Suprapubic skin (tissue), 4 donors: Measurements from ENCODE around the gene DNAH1. TPM values are rescaled to one million over a fixed set of nuclear protein-coding genes. Genes with fewer than 3 reads are reported as not detected.

ENCODE experiments used
- DNase-seq, 2 donors: peaks; one replicate each; pipeline ENCODE4 v3.0.0-alpha.2; 2019; ENCODE audit warnings: low spot score in 2 of 2
- H3K27ac ChIP-seq: fragments of 200-600 bp; sonication (generic); one replicate; pipeline ENCODE4 v1.5.1; 2019
- H3K27me3 ChIP-seq: fragments of 200-600 bp; sonication (generic); one replicate; pipeline ENCODE4 v1.5.1; 2019
- H3K36me3 ChIP-seq: fragments of 200-600 bp; sonication (generic); one replicate; pipeline ENCODE4 v1.5.1; 2019
- H3K4me1 ChIP-seq: fragments of 200-600 bp; sonication (generic); one replicate; pipeline ENCODE4 v1.5.1; 2019
- H3K4me3 ChIP-seq: fragments of 200-600 bp; sonication (generic); one replicate; pipeline ENCODE4 v1.5.1; 2019; ENCODE audit warnings: mild to moderate bottlenecking
- H3K9me3 ChIP-seq: fragments of 200-600 bp; sonication (generic); one replicate; pipeline ENCODE4 v1.5.1; 2019
- EP300 ChIP-seq: sonication (generic); formaldehyde crosslinking; IDR thresholded peaks from one replicate; pipeline ENCODE4 v1.6.1; 2017; ENCODE audit warnings: antibody characterized with exemption
- POLR2A ChIP-seq, 2 donors: fragments of 450-650 bp; IDR thresholded peaks; one replicate each; pipeline ENCODE4 v1.6.1; 2017; ENCODE audit warnings: antibody characterized with exemption in 2 of 2, mild to moderate bottlenecking in 2 of 2, moderate library complexity in 2 of 2
- POLR2AphosphoS5 ChIP-seq, 3 donors: sonication (generic); formaldehyde crosslinking; IDR thresholded peaks; one replicate each; pipeline ENCODE4 v1.6.1; 2017; ENCODE audit warnings: antibody characterized with exemption in 3 of 3
- WGBS: methylation state at CpG from one replicate; pipeline ENCODE4 v1.1.5; 2018; 5-methylcytosine and 5-hydroxymethylcytosine counted together
- total RNA-seq, 4 donors: library from RNA; depleted of rRNA; stranded (reverse); fragments of >200 nt; gene quantifications; one replicate each; pipeline ENCODE4 v1.1.0, GENCODE V29; 2016
- TF ChIP-seq, protein P1 (sequence below), 2 donors: fragments of 200-600 bp in 1 of 2; fragments of 450-650 bp in 1 of 2; sonication (generic) in 1 of 2; IDR thresholded peaks; one replicate each; pipeline ENCODE4 v1.5.1; 2016 to 2019; ENCODE audit warnings: antibody characterized with exemption in 2 of 2, mild to moderate bottlenecking in 1 of 2, moderate library complexity in 1 of 2

The DNAH1 gene
- total RNA-seq, 4 donors from 2014 or later = 3.4 to 10.1 (median 7.7) TPM

DNA sequence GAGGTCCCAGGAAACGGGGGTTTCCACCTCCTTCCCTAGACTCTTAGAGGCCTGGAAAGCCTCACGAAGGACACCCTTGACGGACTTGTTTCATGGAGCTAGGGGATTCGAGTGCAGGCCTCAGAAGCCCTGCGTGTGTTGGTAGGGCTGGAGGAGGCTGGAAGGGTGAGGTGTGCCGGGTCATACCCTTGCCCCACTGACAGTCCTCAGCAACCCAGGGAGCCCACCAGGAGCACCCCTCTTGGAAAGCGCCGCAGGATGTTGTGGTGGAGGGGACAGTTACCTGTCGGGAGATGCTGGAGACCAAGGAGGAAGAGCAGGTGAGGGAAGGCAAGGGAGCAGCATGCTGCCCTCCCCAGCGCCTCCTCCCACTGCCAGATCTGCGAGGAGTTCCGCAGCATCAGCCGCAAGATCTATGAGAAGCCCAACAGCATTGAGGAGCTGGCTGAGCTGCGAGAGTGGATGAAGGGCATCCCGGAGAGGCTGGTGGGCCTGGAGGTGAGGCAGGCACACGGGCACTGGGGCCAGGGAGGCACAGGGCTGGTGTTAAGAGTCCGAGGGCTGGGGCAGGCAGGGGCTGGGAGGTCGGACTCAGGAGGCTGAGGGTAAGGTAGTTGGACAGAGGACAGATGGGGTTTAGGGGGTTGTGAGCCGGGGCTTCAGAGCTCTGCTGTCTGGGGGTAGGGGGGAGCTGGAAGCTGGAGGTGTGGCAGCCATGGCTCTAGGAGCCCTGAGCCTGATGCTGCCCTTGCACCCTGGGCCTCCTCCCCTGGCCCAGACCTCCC is 33.7 kb downstream of the DNAH1 start:
- H3K27me3 ChIP-seq = no peaks in the 10 kb centered on the region
- H3K9me3 ChIP-seq = no peaks in the 10 kb centered on the region
- TF ChIP-seq, protein P1, sequence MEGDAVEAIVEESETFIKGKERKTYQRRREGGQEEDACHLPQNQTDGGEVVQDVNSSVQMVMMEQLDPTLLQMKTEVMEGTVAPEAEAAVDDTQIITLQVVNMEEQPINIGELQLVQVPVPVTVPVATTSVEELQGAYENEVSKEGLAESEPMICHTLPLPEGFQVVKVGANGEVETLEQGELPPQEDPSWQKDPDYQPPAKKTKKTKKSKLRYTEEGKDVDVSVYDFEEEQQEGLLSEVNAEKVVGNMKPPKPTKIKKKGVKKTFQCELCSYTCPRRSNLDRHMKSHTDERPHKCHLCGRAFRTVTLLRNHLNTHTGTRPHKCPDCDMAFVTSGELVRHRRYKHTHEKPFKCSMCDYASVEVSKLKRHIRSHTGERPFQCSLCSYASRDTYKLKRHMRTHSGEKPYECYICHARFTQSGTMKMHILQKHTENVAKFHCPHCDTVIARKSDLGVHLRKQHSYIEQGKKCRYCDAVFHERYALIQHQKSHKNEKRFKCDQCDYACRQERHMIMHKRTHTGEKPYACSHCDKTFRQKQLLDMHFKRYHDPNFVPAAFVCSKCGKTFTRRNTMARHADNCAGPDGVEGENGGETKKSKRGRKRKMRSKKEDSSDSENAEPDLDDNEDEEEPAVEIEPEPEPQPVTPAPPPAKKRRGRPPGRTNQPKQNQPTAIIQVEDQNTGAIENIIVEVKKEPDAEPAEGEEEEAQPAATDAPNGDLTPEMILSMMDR (IDR thresholded peaks at IDR 0.05) = no peak
- no peak for TF ChIP-seq EP300
- H3K27ac ChIP-seq = no peak overlapping the region
- WGBS = 88% methylated on average over 18 of the region's 19 CpGs
- peaks cover 3% of the 10 kb centered on the region for H3K4me1 ChIP-seq
- no peak for DNase-seq
- H3K4me3 ChIP-seq = no peak overlapping the region
- peaks cover 64% of the 10 kb centered on the region for H3K36me3 ChIP-seq

DNA sequence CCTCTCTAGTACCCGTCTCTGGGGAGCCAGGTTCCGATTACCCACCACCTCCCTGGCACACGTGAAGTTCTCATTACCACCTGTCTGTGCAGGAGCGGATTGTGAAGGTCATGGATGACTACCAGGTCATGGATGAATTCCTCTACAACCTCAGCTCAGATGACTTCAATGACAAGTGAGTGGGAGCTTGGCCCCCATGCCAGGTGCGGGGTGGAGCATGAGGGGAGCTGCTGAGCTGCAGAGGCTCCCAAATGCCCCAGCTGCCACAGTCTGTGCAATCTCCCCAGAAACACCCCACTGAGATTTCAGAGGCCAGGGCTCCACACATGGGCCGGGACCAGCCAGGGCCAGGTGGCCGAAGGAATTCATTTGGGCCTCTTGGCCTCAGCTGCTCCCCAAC is 34.3 kb downstream of the DNAH1 start:
- WGBS = 91% methylated on average over 6 of the region's 7 CpGs
- Histone ChIP-seq H3K4me1 (peaks cover 3% of the 10 kb centered on the region), H3K27me3 (no peaks in the 10 kb centered on the region), H3K4me3 (no peak overlapping the region), H3K27ac (no peak overlapping the region), H3K9me3 (no peaks in the 10 kb centered on the region), H3K36me3 (peaks cover 71% of the 10 kb centered on the region)
- TF ChIP-seq POLR2AphosphoS5 (IDR thresholded peaks at IDR 0.05) (no peak), EP300 (no peak), POLR2A (IDR thresholded peaks at IDR 0.05) (no peak)
- TF ChIP-seq, protein P1 (IDR thresholded peaks at IDR 0.05) = no peak
- DNase-seq = no peak

DNA sequence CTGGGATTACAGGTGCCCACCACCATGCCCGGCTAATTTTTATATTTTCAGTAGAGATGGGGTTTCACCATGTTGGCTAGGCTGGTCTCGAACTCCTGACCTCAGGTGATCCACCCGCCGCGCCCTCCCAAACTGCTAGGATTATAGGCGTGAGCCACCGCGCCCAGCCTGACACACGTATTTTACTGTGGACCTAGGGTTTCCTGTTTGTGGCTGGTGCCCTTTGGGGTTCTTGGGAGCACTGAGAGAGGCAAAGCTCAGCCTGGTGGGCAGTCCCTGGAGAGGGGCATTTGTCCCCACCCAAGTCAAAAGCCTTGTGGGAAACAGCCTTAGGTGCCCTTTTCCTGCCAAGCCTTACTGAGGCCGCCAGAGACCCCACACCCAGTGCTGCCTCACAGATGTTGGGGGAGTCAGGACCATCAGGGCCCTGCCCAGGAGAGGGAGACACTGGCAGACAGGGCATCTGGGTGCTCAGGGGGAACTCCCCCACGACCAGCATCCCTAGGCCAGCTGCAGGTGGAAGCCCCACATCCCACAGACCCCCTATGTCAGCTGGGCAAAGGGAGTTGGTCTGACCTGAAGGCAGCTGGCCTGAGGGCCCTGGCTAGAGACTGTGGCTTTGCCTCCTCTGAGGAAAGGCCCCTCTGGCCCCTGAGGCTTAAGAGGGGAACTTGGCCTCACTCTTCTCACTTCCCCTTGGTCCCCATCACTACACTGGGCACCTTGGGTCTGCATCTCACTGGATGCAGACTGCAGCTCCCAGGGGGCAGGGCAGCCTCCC is 35.1 kb downstream of the DNAH1 start:
- DNase-seq = no peak
- Histone ChIP-seq H3K27ac (no peak overlapping the region), H3K27me3 (no peaks in the 10 kb centered on the region), H3K9me3 (no peaks in the 10 kb centered on the region), H3K4me3 (no peak overlapping the region), H3K36me3 (peaks cover 77% of the 10 kb centered on the region), H3K4me1 (no peaks in the 10 kb centered on the region)
- TF ChIP-seq EP300 = no peak
- TF ChIP-seq POLR2A (IDR thresholded peaks at IDR 0.05) = no peak
- TF ChIP-seq POLR2AphosphoS5 (IDR thresholded peaks at IDR 0.05) = no peak
- TF ChIP-seq, protein P1 (IDR thresholded peaks at IDR 0.05) = no peak
- WGBS = 91% methylated on average over 10 of the region's 11 CpGs

DNA sequence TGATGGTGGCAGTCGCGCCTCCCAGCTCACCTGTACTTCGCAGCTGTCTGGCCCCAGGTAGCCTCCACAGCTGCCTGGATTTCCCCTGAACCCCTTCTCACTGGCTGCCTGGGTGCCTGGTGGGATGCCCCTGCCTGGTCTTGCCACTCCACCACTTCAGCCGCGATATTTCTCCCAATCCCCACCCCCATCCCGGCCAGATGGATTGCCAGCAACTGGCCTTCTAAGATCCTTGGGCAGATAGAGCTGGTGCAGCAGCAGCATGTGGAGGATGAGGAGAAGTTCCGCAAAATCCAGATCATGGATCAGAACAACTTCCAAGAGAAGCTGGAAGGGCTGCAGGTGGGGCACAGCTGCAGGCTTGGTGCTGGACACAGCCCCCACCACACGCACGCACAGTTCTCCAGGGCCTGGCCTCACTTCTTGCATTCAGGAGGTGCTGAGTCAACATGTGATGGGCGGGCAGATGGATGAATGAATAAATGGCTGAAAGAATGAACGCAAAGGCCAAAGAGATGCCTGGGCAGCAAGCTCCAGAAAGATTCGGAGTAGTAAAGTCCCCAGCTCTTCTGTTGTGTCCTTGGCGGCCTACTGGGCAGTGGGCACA is 35.7 kb downstream of the DNAH1 start:
- no peak for TF ChIP-seq POLR2AphosphoS5 (IDR thresholded peaks at IDR 0.05)
- TF ChIP-seq, protein P1 (IDR thresholded peaks at IDR 0.05) = no peak
- TF ChIP-seq POLR2A (IDR thresholded peaks at IDR 0.05) = no peak
- no peak for TF ChIP-seq EP300
- no peaks in the 10 kb centered on the region for H3K9me3 ChIP-seq
- no peak for DNase-seq
- WGBS = 92% methylated on average over 13 of the region's 13 CpGs
- H3K36me3 ChIP-seq = peaks cover 75% of the 10 kb centered on the region
- H3K4me3 ChIP-seq = no peak overlapping the region
- no peak overlapping the region for H3K27ac ChIP-seq
- no peaks in the 10 kb centered on the region for H3K4me1 ChIP-seq
- H3K27me3 ChIP-seq = no peaks in the 10 kb centered on the region

DNA sequence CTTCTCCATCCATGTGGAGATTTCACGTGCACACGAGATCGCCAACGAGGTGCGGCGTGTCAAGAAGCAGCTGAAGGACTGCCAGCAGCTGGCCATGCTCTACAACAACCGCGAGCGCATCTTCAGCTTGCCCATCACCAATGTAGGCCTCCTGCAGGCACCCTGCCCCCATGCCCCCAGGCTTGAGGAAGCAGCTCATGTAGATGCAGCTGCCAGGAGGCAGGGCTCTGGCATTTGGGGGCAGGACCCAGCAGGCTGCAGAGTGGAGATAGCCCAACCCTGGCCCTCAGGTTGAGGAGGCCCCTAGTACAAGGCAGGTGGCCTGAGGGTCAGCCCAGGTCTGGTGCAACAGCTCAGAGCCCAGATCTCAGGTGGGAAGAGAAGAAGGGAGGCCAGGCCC is 36.4 kb downstream of the DNAH1 start:
- no CpG with 5 or more reads among the region's 9 CpGs for WGBS
- no peak overlapping the region for H3K4me3 ChIP-seq
- H3K27me3 ChIP-seq = no peaks in the 10 kb centered on the region
- no peaks in the 10 kb centered on the region for H3K9me3 ChIP-seq
- H3K27ac ChIP-seq = no peak overlapping the region
- H3K4me1 ChIP-seq = no peaks in the 10 kb centered on the region
- H3K36me3 ChIP-seq = peaks cover 79% of the 10 kb centered on the region
- no peak for TF ChIP-seq POLR2AphosphoS5 (IDR thresholded peaks at IDR 0.05)
- no peak for TF ChIP-seq EP300
- TF ChIP-seq, protein P1 (IDR thresholded peaks at IDR 0.05) = no peak
- TF ChIP-seq POLR2A (IDR thresholded peaks at IDR 0.05) = no peak
- no peak for DNase-seq
